SJCRH30 (cell line): ENCODE data around the gene TMEM135. TPM values are rescaled to one million over a fixed set of nuclear protein-coding genes. Genes with fewer than 3 reads are reported as not detected.

Source experiments
- DNase-seq, 2 experiments: peaks; one replicate each; pipeline ENCODE4 v3.0.0-alpha.2; 2015 to 2020
- H3K27ac ChIP-seq: fragments of 250-450 bp; sonication (Bioruptor Pico); 2 replicates; pipeline ENCODE4 v1.5.1; 2020; ENCODE audit warnings: mild to moderate bottlenecking, moderate library complexity
- H3K27me3 ChIP-seq: fragments of 250-450 bp; sonication (Bioruptor Pico); 2 replicates; pipeline ENCODE4 v1.5.1; 2020; ENCODE audit warnings: mild to moderate bottlenecking, moderate library complexity
- H3K36me3 ChIP-seq: fragments of 250-450 bp; sonication (Bioruptor Pico); 2 replicates; pipeline ENCODE4 v1.5.1; 2020; ENCODE audit warnings: mild to moderate bottlenecking, moderate library complexity
- H3K4me1 ChIP-seq: fragments of 250-450 bp; sonication (Bioruptor Pico); 2 replicates; pipeline ENCODE4 v1.5.1; 2020; ENCODE audit warnings: mild to moderate bottlenecking, moderate library complexity
- H3K4me3 ChIP-seq: fragments of 250-450 bp; sonication (Bioruptor Pico); 2 replicates; pipeline ENCODE4 v1.5.1; 2020; ENCODE audit warnings: mild to moderate bottlenecking, moderate library complexity
- H3K9me3 ChIP-seq: fragments of 250-450 bp; sonication (Bioruptor Pico); replicated peaks from 2 replicates; pipeline ENCODE4 v1.5.1; 2020; ENCODE audit warnings: mild to moderate bottlenecking, moderate library complexity
- total RNA-seq: library from RNA; depleted of rRNA; stranded (reverse); fragments of >200 nt; shearing (Covaris generic); gene quantifications from 2 replicates; pipeline ENCODE4 v1.2.3, GENCODE V29; 2014; rRNA removed

The TMEM135 gene
- total RNA-seq, 1 experiment from 2014 or later, result 35.3 TPM

DNA sequence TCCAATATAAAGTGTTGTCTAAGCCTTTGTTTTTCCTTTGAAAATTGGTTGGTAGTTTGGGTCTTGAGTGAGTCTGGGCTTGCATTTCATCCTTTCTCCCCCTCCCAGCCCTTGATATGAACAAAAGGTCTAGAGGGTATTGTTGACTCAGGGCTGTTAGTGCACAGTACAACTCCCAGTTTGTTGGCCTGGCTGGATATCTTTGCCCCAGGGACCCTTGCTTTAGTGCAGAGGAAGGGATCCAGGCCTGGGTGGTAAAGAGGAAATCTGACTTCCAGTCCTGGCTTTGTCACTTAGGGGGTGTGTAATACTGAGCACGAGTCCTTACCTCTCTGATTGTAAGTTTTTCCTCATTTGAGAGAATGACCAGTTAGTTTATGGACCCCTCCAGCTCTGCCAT lies 330.4 kb downstream of the TMEM135 start:
- Histone ChIP-seq H3K4me1 (peaks cover 5% of the 10 kb centered on the region; the same call in 1 of the 2 replicates), H3K27me3 (no peaks in the 10 kb centered on the region), H3K27ac (no peak overlapping the region), H3K9me3 (0 out of 2 replicates have a peak, but pooled peaks cover 3% of the 10 kb centered on the region), H3K36me3 (no peaks in the 10 kb centered on the region), H3K4me3 (no peak overlapping the region)
- no peak for DNase-seq

DNA sequence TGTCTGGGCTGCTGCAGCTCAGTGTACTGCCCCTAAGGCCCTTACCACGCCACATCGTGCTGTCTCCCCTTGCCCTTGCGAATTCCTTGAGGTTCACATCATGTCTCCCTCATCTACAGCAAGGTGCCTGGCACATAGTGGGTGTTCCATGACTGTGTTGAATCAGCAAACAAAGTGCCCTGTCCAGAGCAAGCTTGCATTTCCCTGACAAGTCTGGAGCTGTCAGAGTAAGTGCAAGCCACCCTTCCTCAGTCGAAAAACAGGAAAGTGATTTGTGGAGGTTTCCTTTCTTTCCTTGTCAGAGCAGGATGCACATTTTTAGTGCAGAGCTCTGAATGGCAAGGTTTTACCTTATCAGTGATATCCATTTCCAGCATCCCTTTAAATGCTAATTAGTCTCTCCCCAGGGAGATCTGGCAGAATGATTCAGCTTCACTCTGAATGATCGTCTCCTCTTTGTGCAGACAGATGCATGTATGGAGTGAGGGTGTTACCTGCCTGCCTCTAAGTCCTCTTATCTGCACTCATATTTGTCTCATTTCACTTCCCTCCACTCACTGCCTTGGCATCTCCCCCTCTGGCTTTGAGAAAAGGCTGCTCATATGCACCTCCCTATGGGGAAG lies 331.2 kb downstream of the TMEM135 start:
- DNase-seq, result no peak
- H3K9me3 ChIP-seq, result 0 out of 2 replicates have a peak, but pooled peaks cover 4% of the 10 kb centered on the region
- no peak overlapping the region for H3K27ac ChIP-seq
- H3K36me3 ChIP-seq, result no peaks in the 10 kb centered on the region
- H3K4me1 ChIP-seq, result peaks cover 5% of the 10 kb centered on the region; the same call in 1 of the 2 replicates
- H3K27me3 ChIP-seq, result no peaks in the 10 kb centered on the region
- H3K4me3 ChIP-seq, result no peak overlapping the region

DNA sequence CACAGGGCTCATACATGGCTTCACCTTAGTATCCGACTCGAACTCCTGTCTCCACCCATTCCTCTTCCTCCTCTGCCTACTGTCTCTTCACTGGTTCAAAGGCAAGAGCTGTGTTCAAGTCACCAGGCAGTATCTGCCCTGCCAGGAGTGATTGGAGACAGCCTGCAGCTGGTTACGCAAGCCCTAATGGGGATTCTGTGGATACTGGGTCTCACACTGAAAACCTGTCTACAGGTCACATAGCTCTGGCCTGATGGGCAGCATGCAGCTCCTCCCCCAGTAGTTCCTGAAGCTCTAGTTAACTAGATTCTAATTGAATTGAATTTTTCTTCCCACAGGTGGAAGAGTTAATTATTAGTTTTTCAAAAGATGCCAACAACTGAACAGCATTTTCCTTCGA lies 332.2 kb downstream of the TMEM135 start:
- Histone ChIP-seq H3K36me3 (no peaks in the 10 kb centered on the region), H3K27me3 (peaks cover 4% of the 10 kb centered on the region; the same call in 1 of the 2 replicates), H3K4me1 (peaks cover 5% of the 10 kb centered on the region; the same call in 1 of the 2 replicates), H3K27ac (no peak overlapping the region), H3K9me3 (0 out of 2 replicates have a peak, but pooled peaks cover 4% of the 10 kb centered on the region), H3K4me3 (no peak overlapping the region)
- no peak for DNase-seq

DNA sequence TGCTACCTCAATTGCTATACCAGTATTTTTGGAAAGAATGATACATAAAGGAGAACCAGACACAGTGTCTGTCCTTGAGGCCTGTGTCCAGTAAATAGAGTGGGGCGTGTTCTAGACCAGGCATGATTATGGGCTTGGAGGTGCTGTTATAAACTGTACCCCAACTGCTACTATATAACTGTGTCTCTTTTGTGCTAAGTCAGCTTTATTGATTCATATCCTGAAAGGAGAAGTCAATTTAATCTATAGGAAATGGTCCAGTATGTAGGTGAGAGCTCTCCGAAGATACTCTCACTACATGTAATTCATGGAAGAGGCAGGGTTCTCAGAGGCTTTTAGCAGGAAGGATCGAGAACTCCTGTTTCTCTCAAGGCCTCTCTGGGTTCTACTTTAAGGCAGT lies 334.3 kb downstream of the TMEM135 start:
- no peak overlapping the region for H3K27ac ChIP-seq
- no peaks in the 10 kb centered on the region for H3K4me1 ChIP-seq
- no peaks in the 10 kb centered on the region for H3K36me3 ChIP-seq
- no peak overlapping the region for H3K4me3 ChIP-seq
- no peak for DNase-seq
- 0 out of 2 replicates have a peak, but pooled peaks cover 4% of the 10 kb centered on the region for H3K9me3 ChIP-seq
- H3K27me3 ChIP-seq, result peaks cover 10% of the 10 kb centered on the region; the same call in 1 of the 2 replicates

Other genes starting within 250 kb of the TMEM135 start
- gene PRSS23, start 237.4 kb upstream of the TMEM135 start, total RNA-seq, result 1.4 and 1.5 TPM in 2 replicates
- gene FZD4, start 82.5 kb upstream of the TMEM135 start, total RNA-seq, result 5.8 and 6.1 TPM in 2 replicates